GM23338 (cell line): ENCODE results near the gene ARFIP1. TPM values are rescaled to one million over a fixed set of nuclear protein-coding genes. Genes with fewer than 3 reads are reported as not detected.

Experiments
- ATAC-seq: fragments of 200-7000 bp; cut with Tn5 transposase; 3 replicates; pipeline ENCODE4 v1.9.1; 2020
- DNase-seq: peaks from one replicate; pipeline ENCODE4 v3.0.0-alpha.2; 2015; ENCODE audit warnings: low spot score
- H2AFZ ChIP-seq: fragments of 200-600 bp; sonication (generic); 2 replicates; pipeline ENCODE4 v1.8.0; 2016; ENCODE audit warnings: antibody characterized with exemption, mild to moderate bottlenecking, moderate library complexity
- H3F3A ChIP-seq: fragments of 200-600 bp; sonication (generic); replicated peaks from 2 replicates; pipeline ENCODE4 v1.8.0; 2017; ENCODE audit warnings: antibody characterized with exemption, mixed run types, low read depth
- H3K27ac ChIP-seq: fragments of 200-600 bp; sonication (generic); 2 replicates; pipeline ENCODE4 v1.6.1; 2016; ENCODE audit warnings: low read depth
- H3K27me3 ChIP-seq: fragments of 200-600 bp; sonication (generic); 2 replicates; pipeline ENCODE4 v1.8.0; 2016; ENCODE audit warnings: mild to moderate bottlenecking, mixed run types, moderate library complexity; ENCODE audit not compliant: insufficient read depth
- H3K36me3 ChIP-seq: fragments of 200-600 bp; sonication (generic); 2 replicates; pipeline ENCODE4 v1.8.0; 2016; ENCODE audit warnings: mild to moderate bottlenecking; ENCODE audit not compliant: insufficient read depth
- H3K4me1 ChIP-seq: fragments of 200-600 bp; sonication (generic); 2 replicates; pipeline ENCODE4 v1.8.0; 2016; ENCODE audit warnings: mild to moderate bottlenecking, moderate library complexity; ENCODE audit not compliant: insufficient read depth
- H3K4me2 ChIP-seq: fragments of 200-600 bp; sonication (generic); 2 replicates; pipeline ENCODE4 v1.7.1; 2017; ENCODE audit warnings: mixed run types
- H3K4me3 ChIP-seq: fragments of 200-600 bp; sonication (generic); 2 replicates; pipeline ENCODE4 v1.6.1; 2016; ENCODE audit warnings: mixed run types
- H3K79me2 ChIP-seq: fragments of 200-600 bp; sonication (generic); replicated peaks from 2 replicates; pipeline ENCODE4 v1.8.0; 2017; ENCODE audit warnings: mild to moderate bottlenecking; ENCODE audit not compliant: insufficient read depth
- H3K9me2 ChIP-seq: fragments of 200-600 bp; sonication (generic); 2 replicates; pipeline ENCODE4 v1.8.0; 2017; ENCODE audit not compliant: insufficient read depth
- H4K20me1 ChIP-seq: fragments of 200-600 bp; sonication (generic); replicated peaks from 2 replicates; pipeline ENCODE4 v1.8.0; 2017; ENCODE audit warnings: mild to moderate bottlenecking; ENCODE audit not compliant: insufficient read depth
- H3K27ac Mint-ChIP-seq: 2 replicates; pipeline ENCODE4 v1.8.0; 2020; ENCODE audit warnings: inconsistent platforms, mild to moderate bottlenecking, moderate library complexity, mixed read lengths
- H3K27me3 Mint-ChIP-seq: 3 replicates; pipeline ENCODE4 v1.8.0; 2022; ENCODE audit warnings: low read depth, mild to moderate bottlenecking, moderate library complexity, mixed read lengths, inconsistent platforms; ENCODE audit not compliant: insufficient read depth, poor library complexity
- H3K36me3 Mint-ChIP-seq: 3 replicates; pipeline ENCODE4 v1.8.0; 2021; ENCODE audit warnings: low read depth, mild to moderate bottlenecking, inconsistent platforms, moderate library complexity, mixed read lengths
- H3K4me1 Mint-ChIP-seq: 3 replicates; pipeline ENCODE4 v1.8.0; 2020; ENCODE audit warnings: mild to moderate bottlenecking, inconsistent platforms, mixed read lengths
- H3K4me3 Mint-ChIP-seq: 3 replicates; pipeline ENCODE4 v1.8.0; 2021; ENCODE audit warnings: moderate library complexity, mild to moderate bottlenecking, inconsistent platforms, mixed read lengths
- H3K9me3 Mint-ChIP-seq: 3 replicates; pipeline ENCODE4 v1.8.0; 2020; ENCODE audit warnings: moderate library complexity, mild to moderate bottlenecking, inconsistent platforms, mixed read lengths
- CREB1 ChIP-seq: fragments of 250-450 bp; sonication (Bioruptor Pico); IDR thresholded peaks from 2 replicates; pipeline ENCODE4 v1.5.0; 2020; ENCODE audit warnings: low read depth, mild to moderate bottlenecking, moderate library complexity
- EZH2 ChIP-seq: fragments of 200-600 bp; sonication (generic); IDR thresholded peaks from one replicate; pipeline ENCODE4 v1.8.0; 2017; ENCODE audit warnings: antibody characterized with exemption, mild to moderate bottlenecking, low read depth; ENCODE audit not compliant: unreplicated experiment
- EZH2phosphoT487 ChIP-seq: fragments of 200-600 bp; sonication (generic); IDR thresholded peaks from one replicate; pipeline ENCODE4 v1.8.1; 2018; ENCODE audit warnings: antibody characterized with exemption; ENCODE audit not compliant: unreplicated experiment
- JUNB ChIP-seq: IDR thresholded peaks from one replicate; pipeline ENCODE4 v1.6.1; 2016; ENCODE audit warnings: antibody characterized with exemption; ENCODE audit not compliant: unreplicated experiment
- NANOG ChIP-seq: IDR thresholded peaks from 2 replicates; pipeline ENCODE4 v1.6.1; 2016; ENCODE audit warnings: antibody characterized with exemption, borderline replicate concordance
- POLR2AphosphoS5 ChIP-seq: IDR thresholded peaks from 2 replicates; pipeline ENCODE4 v1.6.1; 2016; ENCODE audit warnings: antibody characterized with exemption, low read depth
- STAT1 ChIP-seq: IDR thresholded peaks from one replicate; pipeline ENCODE4 v1.6.1; 2016; ENCODE audit warnings: antibody characterized with exemption; ENCODE audit not compliant: unreplicated experiment
- ZNF114 ChIP-seq: fragments of 250-450 bp; sonication (Bioruptor Pico); IDR thresholded peaks from 2 replicates; pipeline ENCODE4 v1.5.0; 2020; ENCODE audit warnings: mild to moderate bottlenecking, moderate library complexity
- ZNF331 ChIP-seq: fragments of 250-450 bp; sonication (Bioruptor Pico); IDR thresholded peaks from 2 replicates; pipeline ENCODE4 v1.5.0; 2020; ENCODE audit warnings: low read depth, mild to moderate bottlenecking, moderate library complexity
- polyA plus RNA-seq: library from polyadenylated mRNA; unstranded; fragments of >200 nt; fragmentation: Nextera tagmentation; extraction: Ambion mirVana; gene quantifications from 2 replicates; pipeline ENCODE4 v1.2.1, GENCODE V29; 2016
- total RNA-seq: library from RNA; depleted of rRNA; stranded (reverse); fragments of >200 nt; shearing (Covaris generic); gene quantifications from 2 replicates; pipeline ENCODE4 v1.2.3, GENCODE V29; 2014
- TF ChIP-seq, protein P1 (sequence below): fragments of 250-450 bp; sonication (Bioruptor Pico); IDR thresholded peaks from 2 replicates; pipeline ENCODE4 v1.5.0; 2020; ENCODE audit warnings: mild to moderate bottlenecking, moderate library complexity
- TF ChIP-seq, protein P2 (sequence below): IDR thresholded peaks from one replicate; pipeline ENCODE4 v1.6.1; 2018; ENCODE audit warnings: antibody characterized with exemption; ENCODE audit not compliant: unreplicated experiment
- TF ChIP-seq, protein P3 (sequence below), 2 experiments: fragments of 200-600 bp in 1 of 2; sonication (generic) in 1 of 2; conservative IDR thresholded peaks; 2 replicates each; pipeline versions ENCODE4 v1.5.1 to v1.6.1; 2016 to 2017; ENCODE audit warnings: antibody characterized with exemption in 2 of 2, low read depth in 2 of 2, mild to moderate bottlenecking in 2 of 2, moderate library complexity in 1 of 2
- TF ChIP-seq, protein P4 (sequence below): IDR thresholded peaks from 2 replicates; pipeline ENCODE4 v1.6.1; 2016; ENCODE audit warnings: antibody characterized with exemption

The ARFIP1 gene
- total and polyA plus RNA-seq, 2 experiments from 2014 or later = 46.0 to 49.6 TPM

DNA sequence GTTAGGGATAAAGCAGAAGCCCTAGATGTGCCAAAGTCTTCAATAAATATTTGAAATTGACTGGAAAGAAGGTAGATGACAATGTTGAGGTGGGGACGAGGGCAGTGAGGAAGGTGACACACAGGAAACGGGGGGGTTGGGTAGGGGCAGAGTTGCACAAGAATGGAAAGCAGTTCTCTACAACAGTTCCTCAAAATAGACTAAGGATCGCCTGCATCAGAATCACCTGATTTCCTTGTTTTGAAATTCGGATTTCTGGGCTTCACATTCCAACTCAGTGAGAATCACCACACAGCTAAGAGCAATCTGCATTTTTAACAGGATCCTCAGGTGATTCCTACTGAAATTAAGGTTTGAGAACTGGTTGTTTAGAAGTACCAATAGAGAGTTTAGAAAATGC lies 70.6 kb downstream of the ARFIP1 start:
- Mint-ChIP-seq H3K27ac (peak overlapping the region; percentile 86), H3K4me3 (peak overlapping the region; percentile 46), H3K9me3 (peaks cover 24% of the 10 kb centered on the region), H3K27me3 (no peaks in the 10 kb centered on the region), H3K4me1 (peaks cover 37% of the 10 kb centered on the region), H3K36me3 (peaks cover 30% of the 10 kb centered on the region)
- ATAC-seq (peak; percentile 93), DNase-seq (peak; percentile 86)
- H2AFZ ChIP-seq = no peak overlapping the region
- peaks cover 6% of the 10 kb centered on the region; the same call in 1 of the 2 replicates for H3F3A ChIP-seq
- peaks cover 43% of the 10 kb centered on the region for H3K79me2 ChIP-seq
- H3K4me3 ChIP-seq = peak overlapping the region; percentile 19
- TF ChIP-seq NANOG (peak; percentile 83), EZH2phosphoT487 (no peak), JUNB (no peak), CREB1 (CRISPR knock-in tag) (peak; percentile 71), STAT1 (no peak), ZNF331 (CRISPR knock-in tag) (no peak), ZNF114 (CRISPR knock-in tag) (no peak), EZH2 (no peak), POLR2AphosphoS5 (no peak)
- TF ChIP-seq, protein P1, sequence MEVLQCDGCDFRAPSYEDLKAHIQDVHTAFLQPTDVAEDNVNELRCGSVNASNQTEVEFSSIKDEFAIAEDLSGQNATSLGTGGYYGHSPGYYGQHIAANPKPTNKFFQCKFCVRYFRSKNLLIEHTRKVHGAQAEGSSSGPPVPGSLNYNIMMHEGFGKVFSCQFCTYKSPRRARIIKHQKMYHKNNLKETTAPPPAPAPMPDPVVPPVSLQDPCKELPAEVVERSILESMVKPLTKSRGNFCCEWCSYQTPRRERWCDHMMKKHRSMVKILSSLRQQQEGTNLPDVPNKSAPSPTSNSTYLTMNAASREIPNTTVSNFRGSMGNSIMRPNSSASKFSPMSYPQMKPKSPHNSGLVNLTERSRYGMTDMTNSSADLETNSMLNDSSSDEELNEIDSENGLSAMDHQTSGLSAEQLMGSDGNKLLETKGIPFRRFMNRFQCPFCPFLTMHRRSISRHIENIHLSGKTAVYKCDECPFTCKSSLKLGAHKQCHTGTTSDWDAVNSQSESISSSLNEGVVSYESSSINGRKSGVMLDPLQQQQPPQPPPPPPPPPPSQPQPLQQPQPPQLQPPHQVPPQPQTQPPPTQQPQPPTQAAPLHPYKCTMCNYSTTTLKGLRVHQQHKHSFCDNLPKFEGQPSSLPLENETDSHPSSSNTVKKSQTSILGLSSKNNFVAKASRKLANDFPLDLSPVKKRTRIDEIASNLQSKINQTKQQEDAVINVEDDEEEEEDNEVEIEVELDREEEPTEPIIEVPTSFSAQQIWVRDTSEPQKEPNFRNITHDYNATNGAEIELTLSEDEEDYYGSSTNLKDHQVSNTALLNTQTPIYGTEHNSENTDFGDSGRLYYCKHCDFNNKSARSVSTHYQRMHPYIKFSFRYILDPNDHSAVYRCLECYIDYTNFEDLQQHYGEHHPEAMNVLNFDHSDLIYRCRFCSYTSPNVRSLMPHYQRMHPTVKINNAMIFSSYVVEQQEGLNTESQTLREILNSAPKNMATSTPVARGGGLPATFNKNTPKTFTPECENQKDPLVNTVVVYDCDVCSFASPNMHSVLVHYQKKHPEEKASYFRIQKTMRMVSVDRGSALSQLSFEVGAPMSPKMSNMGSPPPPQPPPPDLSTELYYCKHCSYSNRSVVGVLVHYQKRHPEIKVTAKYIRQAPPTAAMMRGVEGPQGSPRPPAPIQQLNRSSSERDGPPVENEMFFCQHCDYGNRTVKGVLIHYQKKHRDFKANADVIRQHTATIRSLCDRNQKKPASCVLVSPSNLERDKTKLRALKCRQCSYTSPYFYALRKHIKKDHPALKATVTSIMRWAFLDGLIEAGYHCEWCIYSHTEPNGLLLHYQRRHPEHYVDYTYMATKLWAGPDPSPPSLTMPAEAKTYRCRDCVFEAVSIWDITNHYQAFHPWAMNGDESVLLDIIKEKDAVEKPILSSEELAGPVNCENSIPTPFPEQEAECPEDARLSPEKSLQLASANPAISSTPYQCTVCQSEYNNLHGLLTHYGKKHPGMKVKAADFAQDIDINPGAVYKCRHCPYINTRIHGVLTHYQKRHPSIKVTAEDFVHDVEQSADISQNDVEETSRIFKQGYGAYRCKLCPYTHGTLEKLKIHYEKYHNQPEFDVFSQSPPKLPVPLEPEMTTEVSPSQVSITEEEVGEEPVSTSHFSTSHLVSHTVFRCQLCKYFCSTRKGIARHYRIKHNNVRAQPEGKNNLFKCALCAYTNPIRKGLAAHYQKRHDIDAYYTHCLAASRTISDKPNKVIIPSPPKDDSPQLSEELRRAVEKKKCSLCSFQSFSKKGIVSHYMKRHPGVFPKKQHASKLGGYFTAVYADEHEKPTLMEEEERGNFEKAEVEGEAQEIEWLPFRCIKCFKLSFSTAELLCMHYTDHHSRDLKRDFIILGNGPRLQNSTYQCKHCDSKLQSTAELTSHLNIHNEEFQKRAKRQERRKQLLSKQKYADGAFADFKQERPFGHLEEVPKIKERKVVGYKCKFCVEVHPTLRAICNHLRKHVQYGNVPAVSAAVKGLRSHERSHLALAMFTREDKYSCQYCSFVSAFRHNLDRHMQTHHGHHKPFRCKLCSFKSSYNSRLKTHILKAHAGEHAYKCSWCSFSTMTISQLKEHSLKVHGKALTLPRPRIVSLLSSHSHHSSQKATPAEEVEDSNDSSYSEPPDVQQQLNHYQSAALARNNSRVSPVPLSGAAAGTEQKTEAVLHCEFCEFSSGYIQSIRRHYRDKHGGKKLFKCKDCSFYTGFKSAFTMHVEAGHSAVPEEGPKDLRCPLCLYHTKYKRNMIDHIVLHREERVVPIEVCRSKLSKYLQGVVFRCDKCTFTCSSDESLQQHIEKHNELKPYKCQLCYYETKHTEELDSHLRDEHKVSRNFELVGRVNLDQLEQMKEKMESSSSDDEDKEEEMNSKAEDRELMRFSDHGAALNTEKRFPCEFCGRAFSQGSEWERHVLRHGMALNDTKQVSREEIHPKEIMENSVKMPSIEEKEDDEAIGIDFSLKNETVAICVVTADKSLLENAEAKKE (CRISPR knock-in tag) = peak; percentile 61
- TF ChIP-seq, protein P2, sequence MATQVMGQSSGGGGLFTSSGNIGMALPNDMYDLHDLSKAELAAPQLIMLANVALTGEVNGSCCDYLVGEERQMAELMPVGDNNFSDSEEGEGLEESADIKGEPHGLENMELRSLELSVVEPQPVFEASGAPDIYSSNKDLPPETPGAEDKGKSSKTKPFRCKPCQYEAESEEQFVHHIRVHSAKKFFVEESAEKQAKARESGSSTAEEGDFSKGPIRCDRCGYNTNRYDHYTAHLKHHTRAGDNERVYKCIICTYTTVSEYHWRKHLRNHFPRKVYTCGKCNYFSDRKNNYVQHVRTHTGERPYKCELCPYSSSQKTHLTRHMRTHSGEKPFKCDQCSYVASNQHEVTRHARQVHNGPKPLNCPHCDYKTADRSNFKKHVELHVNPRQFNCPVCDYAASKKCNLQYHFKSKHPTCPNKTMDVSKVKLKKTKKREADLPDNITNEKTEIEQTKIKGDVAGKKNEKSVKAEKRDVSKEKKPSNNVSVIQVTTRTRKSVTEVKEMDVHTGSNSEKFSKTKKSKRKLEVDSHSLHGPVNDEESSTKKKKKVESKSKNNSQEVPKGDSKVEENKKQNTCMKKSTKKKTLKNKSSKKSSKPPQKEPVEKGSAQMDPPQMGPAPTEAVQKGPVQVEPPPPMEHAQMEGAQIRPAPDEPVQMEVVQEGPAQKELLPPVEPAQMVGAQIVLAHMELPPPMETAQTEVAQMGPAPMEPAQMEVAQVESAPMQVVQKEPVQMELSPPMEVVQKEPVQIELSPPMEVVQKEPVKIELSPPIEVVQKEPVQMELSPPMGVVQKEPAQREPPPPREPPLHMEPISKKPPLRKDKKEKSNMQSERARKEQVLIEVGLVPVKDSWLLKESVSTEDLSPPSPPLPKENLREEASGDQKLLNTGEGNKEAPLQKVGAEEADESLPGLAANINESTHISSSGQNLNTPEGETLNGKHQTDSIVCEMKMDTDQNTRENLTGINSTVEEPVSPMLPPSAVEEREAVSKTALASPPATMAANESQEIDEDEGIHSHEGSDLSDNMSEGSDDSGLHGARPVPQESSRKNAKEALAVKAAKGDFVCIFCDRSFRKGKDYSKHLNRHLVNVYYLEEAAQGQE = no peak
- TF ChIP-seq, protein P3, sequence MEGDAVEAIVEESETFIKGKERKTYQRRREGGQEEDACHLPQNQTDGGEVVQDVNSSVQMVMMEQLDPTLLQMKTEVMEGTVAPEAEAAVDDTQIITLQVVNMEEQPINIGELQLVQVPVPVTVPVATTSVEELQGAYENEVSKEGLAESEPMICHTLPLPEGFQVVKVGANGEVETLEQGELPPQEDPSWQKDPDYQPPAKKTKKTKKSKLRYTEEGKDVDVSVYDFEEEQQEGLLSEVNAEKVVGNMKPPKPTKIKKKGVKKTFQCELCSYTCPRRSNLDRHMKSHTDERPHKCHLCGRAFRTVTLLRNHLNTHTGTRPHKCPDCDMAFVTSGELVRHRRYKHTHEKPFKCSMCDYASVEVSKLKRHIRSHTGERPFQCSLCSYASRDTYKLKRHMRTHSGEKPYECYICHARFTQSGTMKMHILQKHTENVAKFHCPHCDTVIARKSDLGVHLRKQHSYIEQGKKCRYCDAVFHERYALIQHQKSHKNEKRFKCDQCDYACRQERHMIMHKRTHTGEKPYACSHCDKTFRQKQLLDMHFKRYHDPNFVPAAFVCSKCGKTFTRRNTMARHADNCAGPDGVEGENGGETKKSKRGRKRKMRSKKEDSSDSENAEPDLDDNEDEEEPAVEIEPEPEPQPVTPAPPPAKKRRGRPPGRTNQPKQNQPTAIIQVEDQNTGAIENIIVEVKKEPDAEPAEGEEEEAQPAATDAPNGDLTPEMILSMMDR (conservative IDR thresholded peaks at IDR 0.05; ENCODE audit: low read depth in 2 of 2) = no peak
- TF ChIP-seq, protein P4, sequence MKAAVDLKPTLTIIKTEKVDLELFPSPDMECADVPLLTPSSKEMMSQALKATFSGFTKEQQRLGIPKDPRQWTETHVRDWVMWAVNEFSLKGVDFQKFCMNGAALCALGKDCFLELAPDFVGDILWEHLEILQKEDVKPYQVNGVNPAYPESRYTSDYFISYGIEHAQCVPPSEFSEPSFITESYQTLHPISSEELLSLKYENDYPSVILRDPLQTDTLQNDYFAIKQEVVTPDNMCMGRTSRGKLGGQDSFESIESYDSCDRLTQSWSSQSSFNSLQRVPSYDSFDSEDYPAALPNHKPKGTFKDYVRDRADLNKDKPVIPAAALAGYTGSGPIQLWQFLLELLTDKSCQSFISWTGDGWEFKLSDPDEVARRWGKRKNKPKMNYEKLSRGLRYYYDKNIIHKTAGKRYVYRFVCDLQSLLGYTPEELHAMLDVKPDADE = peak; percentile 92
- H3K27ac ChIP-seq = peak overlapping the region; percentile 96
- no peaks in the 10 kb centered on the region for H3K27me3 ChIP-seq
- peak overlapping the region; percentile 58 for H3K4me2 ChIP-seq
- peaks cover 46% of the 10 kb centered on the region for H3K4me1 ChIP-seq
- peaks cover 5% of the 10 kb centered on the region; the same call in 1 of the 2 replicates for H3K36me3 ChIP-seq
- H4K20me1 ChIP-seq = no peaks in the 10 kb centered on the region
- no peaks in the 10 kb centered on the region for H3K9me2 ChIP-seq
